SK-N-MC (cell line): ENCODE data around the gene PAIP2.

Experiments
- DNase-seq: peaks from one replicate; pipeline ENCODE4 v3.0.0-alpha.2; 2011; ENCODE audit warnings: low read depth, low spot score
- H3K27ac ChIP-seq: fragments of 200-600 bp; sonication (generic); 2 replicates; pipeline ENCODE4 v1.5.1; 2016; ENCODE audit warnings: mixed run types
- H3K36me3 ChIP-seq: fragments of 200-600 bp; sonication (generic); 2 replicates; pipeline ENCODE4 v1.6.1; 2017; ENCODE audit warnings: antibody characterized with exemption, low read length, mixed read lengths; ENCODE audit not compliant: insufficient read depth
- H3K4me3 ChIP-seq: fragments of 200-600 bp; sonication (generic); 2 replicates; pipeline ENCODE4 v1.5.1; 2016
- H3K9ac ChIP-seq: fragments of 200-600 bp; sonication (generic); 2 replicates; pipeline ENCODE4 v1.8.0; 2017; ENCODE audit warnings: mixed run types, mixed read lengths; ENCODE audit not compliant: insufficient read length
- H3K9me3 ChIP-seq: fragments of 200-600 bp; sonication (generic); 2 replicates; pipeline ENCODE4 v1.6.1; 2017; ENCODE audit warnings: low read depth, mild to moderate bottlenecking, antibody characterized with exemption, low read length, moderate library complexity, mixed read lengths
- EZH2 ChIP-seq: fragments of 200-600 bp; sonication (generic); IDR thresholded peaks from one replicate; pipeline ENCODE4 v1.6.1; 2017; ENCODE audit warnings: antibody characterized with exemption
- FOXP2 ChIP-seq: optimal IDR thresholded peaks from 2 replicates; pipeline ENCODE3; 2011; ENCODE audit warnings: mild to moderate bottlenecking, moderate library complexity; ENCODE audit not compliant: insufficient read depth; ENCODE audit errors: extremely low read length, control extremely low read depth
- POLR2AphosphoS5 ChIP-seq: IDR thresholded peaks from 2 replicates; pipeline ENCODE4 v1.6.1; 2012; ENCODE audit warnings: mild to moderate bottlenecking, low read depth, low read length, borderline replicate concordance

The PAIP2 gene, protein sequence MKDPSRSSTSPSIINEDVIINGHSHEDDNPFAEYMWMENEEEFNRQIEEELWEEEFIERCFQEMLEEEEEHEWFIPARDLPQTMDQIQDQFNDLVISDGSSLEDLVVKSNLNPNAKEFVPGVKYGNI

DNA sequence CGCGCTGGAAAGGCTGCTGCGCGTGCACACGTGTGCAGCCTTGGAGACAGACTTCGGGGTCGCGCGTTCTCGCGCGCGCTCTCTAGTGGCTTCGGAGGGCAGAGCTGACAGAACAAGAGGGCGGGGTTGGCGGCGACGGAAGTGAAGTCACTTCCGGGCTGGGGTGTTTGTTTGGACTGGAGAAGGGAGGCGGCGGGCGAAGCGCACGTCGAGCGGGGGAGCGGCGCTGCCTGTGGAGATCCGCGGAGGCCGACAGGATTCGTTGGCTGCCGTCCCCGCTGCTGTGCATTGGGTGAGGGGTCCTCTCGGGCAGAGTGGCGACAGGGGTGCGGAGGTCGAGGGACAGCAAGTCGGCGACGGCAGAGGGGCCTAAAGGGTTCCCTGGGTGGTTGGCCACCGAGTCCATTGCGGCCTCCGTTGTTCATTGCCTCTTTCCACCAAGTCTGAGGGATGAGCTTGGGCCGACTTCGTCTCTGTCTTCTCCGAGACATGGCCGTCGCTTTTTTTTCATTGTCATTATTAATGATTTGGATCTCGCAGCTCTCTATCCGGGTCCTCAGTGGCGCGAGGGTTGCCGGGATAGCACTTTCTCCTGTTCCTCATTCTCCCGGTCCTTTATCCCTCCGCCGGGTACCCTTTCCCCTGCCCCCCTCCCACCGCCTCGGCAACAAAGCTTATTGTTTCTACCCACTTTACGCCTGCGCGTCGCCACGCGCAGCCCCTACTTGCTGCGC is at the start of gene PAIP2:
Gene PAIP2 (plus strand): TSS at position 166 of the 734 bp plus-strand sequence. CDS start 21,931 bp downstream, outside the sequence.
- peaks cover 33% of the 10 kb centered on the region for H3K36me3 ChIP-seq
- peak; percentile 92 for DNase-seq
- peak within 1 kb of the TSS; percentile 95 for H3K27ac ChIP-seq
- peak; percentile 96 for TF ChIP-seq POLR2AphosphoS5
- peak; percentile 19 for TF ChIP-seq FOXP2
- TF ChIP-seq EZH2 = no peak
- peak within 1 kb of the TSS; percentile 97 for H3K9ac ChIP-seq
- H3K9me3 ChIP-seq = no peaks in the 10 kb centered on the region
- peak within 1 kb of the TSS; percentile 79 for H3K4me3 ChIP-seq

DNA sequence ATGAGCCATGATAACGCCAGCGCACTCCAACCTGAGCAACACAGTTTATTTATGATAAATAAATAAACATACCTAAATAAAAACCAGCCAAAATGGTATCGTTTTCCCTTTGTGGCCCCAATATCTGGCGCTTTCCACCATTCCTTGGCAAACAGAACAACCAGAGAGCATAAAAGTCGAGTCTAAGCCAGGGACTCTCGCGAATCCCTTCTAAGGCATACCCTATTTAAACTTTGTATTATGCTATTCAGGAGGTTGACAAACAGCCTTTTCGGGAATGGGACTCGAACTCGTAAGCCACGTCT is 48.5 kb upstream of the PAIP2 start:
- H3K9ac ChIP-seq = peak overlapping the region; percentile 47
- H3K36me3 ChIP-seq = peaks cover 29% of the 10 kb centered on the region
- peak overlapping the region; percentile 98 for H3K27ac ChIP-seq
- DNase-seq = no peak
- H3K4me3 ChIP-seq = peak overlapping the region; percentile 97
- no peaks in the 10 kb centered on the region for H3K9me3 ChIP-seq
- TF ChIP-seq EZH2 (no peak), FOXP2 (no peak), POLR2AphosphoS5 (no peak)

DNA sequence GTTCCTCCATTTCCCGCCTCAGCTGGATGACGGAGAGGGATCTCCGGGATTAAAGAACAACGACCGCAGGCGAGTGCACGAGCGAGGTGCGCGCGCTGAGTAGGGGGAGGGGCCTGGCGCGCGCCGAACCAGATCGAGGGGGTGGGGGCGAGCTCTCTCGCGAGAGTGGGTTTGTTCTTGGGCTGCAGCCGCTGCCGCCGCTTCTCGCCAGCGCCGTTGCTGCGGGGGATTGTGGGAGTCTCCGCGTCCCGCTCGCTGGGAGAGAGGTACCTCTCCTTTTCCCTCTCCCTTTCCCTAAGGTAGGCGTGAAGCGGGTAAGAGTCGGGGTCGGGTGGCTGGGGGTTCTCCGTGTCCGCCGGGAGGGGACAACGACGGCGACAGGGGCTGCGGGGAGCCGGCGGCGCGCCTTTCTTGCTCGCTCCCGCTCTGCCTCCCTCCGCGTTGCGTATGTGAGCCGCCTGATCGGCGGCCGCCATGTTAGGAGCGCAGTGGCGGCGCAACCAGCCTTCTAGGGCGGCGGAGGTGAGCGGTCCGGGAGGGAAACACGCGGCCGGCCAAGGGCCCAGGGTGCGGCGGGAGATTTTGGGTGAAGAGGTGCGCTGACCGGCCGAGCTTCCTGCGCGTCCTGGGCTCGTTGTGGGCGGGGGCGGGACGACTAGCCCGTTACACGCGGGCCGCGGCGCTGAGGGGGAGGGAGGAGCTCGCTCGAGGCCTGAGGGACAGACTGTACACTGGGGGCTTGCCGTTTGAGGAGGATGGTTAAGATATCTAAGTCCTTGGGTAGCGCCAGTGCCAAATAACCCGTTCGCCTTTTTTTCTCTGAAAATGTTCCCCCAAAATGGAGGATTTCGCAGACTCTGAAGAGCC is 47.9 kb upstream of the PAIP2 start, which contains the start of gene MATR3:
Gene MATR3 (plus strand): TSS at position 234 of the 867 bp plus-strand sequence. CDS start 13,676 bp downstream, outside the sequence.
- H3K4me3 ChIP-seq = peak within 1 kb of the TSS; percentile 97
- TF ChIP-seq POLR2AphosphoS5 (peak; percentile 98), EZH2 (no peak), FOXP2 (no peak)
- H3K9me3 ChIP-seq = no peaks in the 10 kb centered on the region
- peak; percentile 52 for DNase-seq
- H3K27ac ChIP-seq = peak within 1 kb of the TSS; percentile 98
- H3K36me3 ChIP-seq = peaks cover 32% of the 10 kb centered on the region
- peak within 1 kb of the TSS; percentile 100 for H3K9ac ChIP-seq

DNA sequence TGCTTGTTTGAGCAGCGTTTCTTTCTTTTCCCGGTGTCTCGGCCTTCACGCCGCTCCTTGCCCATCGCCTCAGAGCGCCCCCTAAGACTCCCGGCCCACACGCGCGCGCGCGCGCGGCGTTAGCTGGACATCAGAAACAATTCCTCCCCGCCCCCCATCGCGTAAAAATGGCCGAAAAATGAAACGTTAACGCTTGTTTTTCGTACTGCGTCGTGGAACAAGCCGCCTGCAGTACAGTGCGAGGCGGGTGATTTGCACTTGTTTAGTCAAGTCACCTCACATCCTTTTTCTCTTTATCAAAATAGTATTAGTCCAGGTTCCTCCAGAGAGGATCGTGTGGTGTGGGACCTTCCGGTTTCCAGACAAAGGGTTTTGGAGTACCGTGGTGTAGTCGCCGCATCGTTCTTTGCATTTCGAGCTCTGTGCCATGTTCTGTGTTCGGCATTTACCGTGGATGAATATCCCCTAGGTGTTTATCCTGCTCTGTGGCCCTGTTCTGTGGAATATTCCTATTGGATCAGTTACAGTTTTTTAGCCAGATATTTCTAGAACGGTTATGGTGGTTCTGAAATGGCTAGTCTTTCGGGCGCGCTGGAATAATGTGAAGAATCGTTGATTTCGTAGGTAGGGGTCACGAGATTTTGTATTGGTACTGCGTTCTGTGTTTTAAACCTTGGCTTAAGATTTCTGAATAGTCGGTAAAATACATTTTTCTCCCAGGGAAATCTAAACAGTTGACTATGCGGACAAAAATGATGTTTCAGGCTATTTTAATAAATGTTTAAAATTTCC is 47.1 kb upstream of the PAIP2 start:
- Histone ChIP-seq H3K27ac (peak overlapping the region; percentile 98), H3K36me3 (peaks cover 40% of the 10 kb centered on the region), H3K9ac (peak overlapping the region; percentile 100), H3K9me3 (no peaks in the 10 kb centered on the region), H3K4me3 (peak overlapping the region; percentile 97)
- DNase-seq = no peak
- TF ChIP-seq EZH2 (no peak), FOXP2 (no peak), POLR2AphosphoS5 (no peak)

DNA sequence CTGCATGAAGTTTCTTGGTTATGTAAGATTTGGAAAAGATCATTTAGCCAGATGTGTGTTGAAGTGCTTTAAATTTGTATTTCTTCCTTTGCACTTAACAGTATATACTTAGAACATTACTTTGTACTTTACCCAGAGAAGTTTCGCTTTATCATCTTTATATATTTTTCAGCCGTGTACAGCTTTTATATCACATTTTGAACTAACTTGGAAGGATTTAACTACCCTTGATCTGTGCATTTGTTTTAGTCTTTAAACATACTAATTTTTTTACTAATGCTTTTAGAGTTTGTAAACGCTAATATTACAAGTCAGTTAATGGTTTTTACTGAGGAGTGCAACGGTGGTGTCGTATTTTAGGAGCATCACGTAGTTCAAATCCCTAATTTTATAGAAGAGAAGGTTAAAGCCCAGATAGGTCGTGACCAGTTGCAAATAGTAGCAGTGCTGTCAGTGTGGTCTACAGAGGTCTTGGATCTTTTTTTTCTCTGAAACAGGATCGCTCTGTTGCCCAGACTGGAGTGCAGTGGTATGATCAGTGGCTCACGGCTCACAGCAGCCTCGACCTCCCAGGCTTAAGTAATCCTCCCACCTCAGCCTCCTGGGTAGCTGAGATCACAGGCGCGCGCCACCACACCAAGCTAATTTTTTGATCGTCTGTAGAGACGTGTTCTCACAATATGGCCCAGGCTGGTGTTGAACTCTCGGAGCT is 46.2 kb upstream of the PAIP2 start:
- no peak for DNase-seq
- H3K36me3 ChIP-seq = peaks cover 40% of the 10 kb centered on the region
- peak overlapping the region; percentile 98; the same call in 1 of the 2 replicates for H3K27ac ChIP-seq
- no peaks in the 10 kb centered on the region for H3K9me3 ChIP-seq
- TF ChIP-seq FOXP2 (no peak), EZH2 (no peak), POLR2AphosphoS5 (no peak)
- H3K9ac ChIP-seq = peak overlapping the region; percentile 100
- peak overlapping the region; percentile 97 for H3K4me3 ChIP-seq

DNA sequence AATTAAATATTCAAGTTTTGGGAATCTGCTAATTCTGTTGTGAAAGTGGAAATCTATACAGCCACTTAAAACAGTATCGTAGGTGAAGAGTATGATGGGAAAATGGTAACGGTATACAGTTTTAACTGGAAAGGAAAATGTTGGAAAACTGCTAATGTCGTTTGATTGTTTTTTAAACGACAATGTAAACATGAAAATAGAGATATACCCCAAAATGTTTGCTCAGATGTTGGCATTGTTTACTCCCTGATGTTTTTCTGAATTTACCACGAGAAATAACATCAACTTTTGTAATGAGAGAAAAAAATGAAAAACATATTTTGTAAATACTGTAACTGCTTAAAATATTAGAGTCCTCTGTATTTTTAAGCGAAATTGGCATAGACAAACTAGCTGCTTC is 45.5 kb upstream of the PAIP2 start:
- peaks cover 34% of the 10 kb centered on the region for H3K36me3 ChIP-seq
- TF ChIP-seq POLR2AphosphoS5 = no peak
- no peak for TF ChIP-seq EZH2
- no peak for TF ChIP-seq FOXP2
- H3K9ac ChIP-seq = peak overlapping the region; percentile 8
- H3K27ac ChIP-seq = no peak overlapping the region
- no peak overlapping the region; the same call in 1 of the 2 replicates for H3K4me3 ChIP-seq
- H3K9me3 ChIP-seq = no peaks in the 10 kb centered on the region
- DNase-seq = no peak

DNA sequence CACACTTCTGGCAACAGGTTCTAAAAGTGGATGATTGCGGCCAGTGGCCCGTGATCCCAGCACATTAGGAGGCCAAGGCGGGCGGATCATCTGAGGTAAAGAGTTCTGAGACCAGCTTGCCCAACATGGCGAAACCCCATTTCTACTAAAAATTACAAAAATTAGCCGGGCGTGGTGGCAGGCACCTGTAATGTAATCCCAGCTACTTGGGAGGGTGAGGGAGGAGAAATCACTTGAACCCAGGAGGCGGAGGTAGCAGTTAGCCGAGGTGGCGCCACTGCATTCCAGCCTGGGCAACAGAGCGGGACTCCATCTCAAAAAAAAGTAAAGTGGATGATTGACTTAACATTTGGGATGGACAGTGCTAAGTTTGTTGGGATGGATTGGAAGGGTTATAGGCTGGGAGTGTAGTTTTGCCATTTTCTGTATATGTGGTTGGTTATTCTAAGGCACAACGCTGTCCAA is 44.8 kb upstream of the PAIP2 start:
- DNase-seq = no peak
- no peak for TF ChIP-seq EZH2
- no peak for TF ChIP-seq POLR2AphosphoS5
- TF ChIP-seq FOXP2 = no peak
- Histone ChIP-seq H3K36me3 (peaks cover 39% of the 10 kb centered on the region), H3K4me3 (peak overlapping the region; percentile 28), H3K9ac (peak overlapping the region; percentile 21), H3K27ac (no peak overlapping the region; the same call in 1 of the 2 replicates), H3K9me3 (no peaks in the 10 kb centered on the region)
